HG03175 (cell line): ENCODE data around the gene PNMA8A.
"Not testable (repeated sequence)": the region's sequence is repeated elsewhere in the genome, so short reads cannot be mapped to it uniquely, and the experiment has no call there.

Source experiments
- ATAC-seq: cut with Tn5 transposase; IDR thresholded peaks from one replicate; pipeline ENCODE4 v1.9.1; 2021; ENCODE audit warnings: mild to moderate bottlenecking, moderate library complexity; ENCODE audit not compliant: unreplicated experiment

Gene PNMA8A

DNA sequence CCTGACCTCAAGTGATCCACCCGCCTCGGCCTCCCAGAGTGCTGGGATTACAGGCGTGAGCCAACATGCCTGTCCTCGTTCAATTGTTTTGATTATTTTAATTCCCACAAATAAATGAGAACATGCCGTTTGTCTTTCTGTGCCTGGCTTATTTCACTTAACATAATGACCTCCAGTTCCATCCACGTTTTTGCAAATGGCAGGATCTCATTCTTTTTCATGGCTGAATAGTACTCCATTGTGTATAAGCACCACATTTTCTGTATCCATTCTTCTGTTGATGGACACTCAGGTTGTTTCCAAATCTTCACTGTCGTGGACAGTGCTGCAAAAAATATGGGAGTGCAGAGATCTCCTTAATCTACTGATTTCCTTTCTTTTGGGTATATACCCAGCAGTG, 37.9 kb downstream of the PNMA8A start:
- ATAC-seq, result not testable (repeated sequence)

DNA sequence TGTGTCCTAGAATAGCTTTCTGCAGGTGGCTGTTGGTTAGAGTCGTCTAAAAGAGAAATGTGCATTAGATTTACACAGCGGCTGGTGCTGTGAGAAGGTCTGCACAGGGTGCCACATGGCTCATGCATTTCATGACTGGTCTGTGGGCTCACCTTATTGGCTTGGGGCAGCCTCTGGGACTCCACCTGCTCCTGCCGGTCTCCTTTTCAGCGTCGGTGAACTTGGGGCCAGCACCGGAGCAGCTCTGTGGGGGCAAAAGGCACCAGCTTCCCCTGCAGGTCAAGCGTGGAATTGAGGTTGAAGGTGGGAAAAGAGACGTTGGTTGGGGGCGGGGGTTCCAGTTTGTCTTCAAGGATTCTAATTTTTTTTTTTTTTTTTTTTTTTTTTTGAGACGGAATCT, 39.5 kb downstream of the PNMA8A start:
- no peak for ATAC-seq

DNA sequence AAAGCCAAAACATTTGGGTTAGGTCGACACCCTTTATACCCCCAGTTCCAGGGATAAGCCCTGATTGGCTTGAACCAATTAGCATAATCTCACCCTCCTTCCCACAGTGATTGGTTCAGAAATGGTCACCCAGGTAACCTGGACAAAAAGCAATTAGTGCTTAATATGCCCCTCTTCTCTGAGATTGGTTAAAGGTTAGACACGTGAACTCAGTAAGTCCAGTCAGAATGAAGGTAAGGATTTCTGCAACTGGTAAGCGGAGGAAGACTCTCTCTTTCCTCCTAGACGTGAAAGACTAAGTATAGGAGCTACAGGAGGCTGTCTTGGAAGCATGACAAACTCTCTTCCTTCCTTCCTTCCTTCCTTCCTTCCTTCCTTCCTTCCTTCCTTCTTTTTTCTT, 41.4 kb downstream of the PNMA8A start:
- no peak for ATAC-seq

DNA sequence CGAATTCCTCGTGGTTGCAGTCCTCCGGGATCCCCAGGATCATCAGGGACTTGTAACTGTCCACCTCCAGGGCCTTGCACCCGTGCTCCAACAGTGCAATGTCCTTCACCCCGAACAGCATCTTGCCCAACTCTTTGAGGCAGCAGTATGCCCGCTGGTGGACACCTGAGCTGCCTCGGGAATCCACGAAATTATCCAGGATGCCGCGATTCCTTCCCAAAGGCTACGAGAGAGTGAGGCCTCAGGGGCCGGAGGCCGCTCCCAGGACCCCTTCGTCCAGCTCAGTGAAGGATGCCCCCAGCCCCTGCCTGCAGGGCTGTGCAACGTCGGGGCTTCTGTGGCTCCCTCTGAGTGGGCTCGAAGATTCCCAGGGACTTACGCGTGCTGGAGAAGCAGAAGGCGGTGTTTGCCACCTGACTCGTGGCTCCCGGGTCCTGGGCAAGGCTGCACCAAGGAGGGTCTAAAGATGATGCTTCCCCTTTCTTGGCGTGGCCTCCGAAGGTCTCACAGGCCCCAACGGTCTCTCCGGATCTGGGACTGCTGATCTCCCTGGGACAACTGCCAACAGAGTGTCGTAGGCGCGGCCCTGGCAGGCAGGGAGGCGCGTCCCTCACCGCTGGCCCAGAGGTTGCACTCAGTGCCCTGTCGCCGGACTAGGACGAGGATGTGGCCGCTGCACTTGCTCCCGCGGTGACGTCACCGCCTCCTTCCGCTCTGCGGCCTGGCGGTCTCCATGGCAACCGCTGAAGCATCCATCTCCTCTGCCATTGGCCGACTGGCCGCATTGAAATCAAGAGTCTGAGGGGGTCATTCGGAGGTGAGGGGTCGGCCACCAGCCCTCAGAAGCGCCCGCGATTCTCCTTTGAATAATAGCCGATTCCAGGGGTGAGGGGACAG, 42.9 kb downstream of the PNMA8A start, which contains the start of gene PNMA8C:
Gene PNMA8C (minus strand): TSS at position 698 of the 897 bp plus-strand sequence. CDS start 577 bp downstream, at position 121.
- ATAC-seq, result no peak

GRCh38 chr19:46427518-46428045, 43.8 kb downstream of the PNMA8A start:
- ATAC-seq, result no peak

GRCh38 chr19:46426506-46427162, 44.7 kb downstream of the PNMA8A start:
- ATAC-seq, result no peak

GRCh38 chr19:46426035-46426505, 45.3 kb downstream of the PNMA8A start:
- ATAC-seq, result no peak

GRCh38 chr19:46423188-46423587, 48.2 kb downstream of the PNMA8A start:
- no peak for ATAC-seq

- ATAC-seq, result no peak
Observed at GRCh38 chr19:46422344-46422743, 49.0 kb downstream of the PNMA8A start.

DNA sequence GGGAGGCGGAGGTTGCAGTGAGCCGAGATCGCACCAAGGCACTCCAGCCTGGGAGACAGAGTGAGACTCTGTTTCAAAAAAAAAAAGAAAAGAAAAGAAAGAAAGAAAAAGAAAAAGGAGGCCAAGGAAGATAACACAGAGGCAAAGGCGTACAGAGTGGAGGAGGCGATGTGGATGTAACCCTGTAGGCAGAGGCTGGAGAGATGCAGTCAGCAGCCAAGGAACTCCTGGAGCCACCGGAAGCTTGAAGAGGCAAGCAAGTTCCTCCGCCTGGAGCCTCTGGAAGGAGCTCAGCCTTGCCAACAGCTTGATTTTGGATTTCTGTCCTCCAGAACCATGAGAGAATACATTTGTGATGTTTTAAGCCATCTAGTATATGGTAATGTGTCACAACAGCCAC, 51.3 kb downstream of the PNMA8A start:
- ATAC-seq, result no peak
